ENCODE measurements around the gene FBXL22. TPM values are rescaled to one million over a fixed set of nuclear protein-coding genes. Genes with fewer than 3 reads are reported as not detected.
A peak's percentile ranks its signal among the peaks of the same experiment; 100 is the strongest.

FBXL22 gene
- total RNA-seq, 1 donor from 2014 or later, result 0.63 TPM

DNA sequence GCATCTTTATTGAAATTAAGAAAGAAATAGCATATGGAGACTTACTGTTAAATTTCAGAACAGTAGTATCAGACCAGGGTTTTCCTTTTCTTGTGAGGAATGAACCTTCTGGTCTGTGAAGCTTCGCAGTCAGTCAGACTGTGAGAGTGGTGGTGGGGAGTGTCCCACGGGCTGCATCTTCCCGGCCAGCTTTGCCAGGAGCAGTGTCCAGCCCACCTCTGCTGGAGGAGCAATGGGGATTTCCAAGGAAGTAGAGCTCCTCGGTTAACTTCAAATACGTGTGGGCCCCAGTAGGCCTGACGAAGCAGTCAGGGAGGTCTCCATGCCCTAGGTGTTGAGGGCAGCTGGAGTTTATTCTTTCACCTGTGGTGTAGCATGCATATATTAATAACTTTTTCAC lies 40.9 kb upstream of the FBXL22 start:
- Mint-ChIP-seq H3K9me3 (no peaks in the 10 kb centered on the region), H3K36me3 (peaks cover 22% of the 10 kb centered on the region), H3K4me3 (no peak overlapping the region), H3K27me3 (ENCODE audit: low read depth) (no peaks in the 10 kb centered on the region), H3K27ac (peak overlapping the region; percentile 33), H3K4me1 (peaks cover 39% of the 10 kb centered on the region)
- DNase-seq (ENCODE audit: low spot score in 2 of 2, unreplicated experiment in 2 of 2), result no peak
- TF ChIP-seq, protein P1, sequence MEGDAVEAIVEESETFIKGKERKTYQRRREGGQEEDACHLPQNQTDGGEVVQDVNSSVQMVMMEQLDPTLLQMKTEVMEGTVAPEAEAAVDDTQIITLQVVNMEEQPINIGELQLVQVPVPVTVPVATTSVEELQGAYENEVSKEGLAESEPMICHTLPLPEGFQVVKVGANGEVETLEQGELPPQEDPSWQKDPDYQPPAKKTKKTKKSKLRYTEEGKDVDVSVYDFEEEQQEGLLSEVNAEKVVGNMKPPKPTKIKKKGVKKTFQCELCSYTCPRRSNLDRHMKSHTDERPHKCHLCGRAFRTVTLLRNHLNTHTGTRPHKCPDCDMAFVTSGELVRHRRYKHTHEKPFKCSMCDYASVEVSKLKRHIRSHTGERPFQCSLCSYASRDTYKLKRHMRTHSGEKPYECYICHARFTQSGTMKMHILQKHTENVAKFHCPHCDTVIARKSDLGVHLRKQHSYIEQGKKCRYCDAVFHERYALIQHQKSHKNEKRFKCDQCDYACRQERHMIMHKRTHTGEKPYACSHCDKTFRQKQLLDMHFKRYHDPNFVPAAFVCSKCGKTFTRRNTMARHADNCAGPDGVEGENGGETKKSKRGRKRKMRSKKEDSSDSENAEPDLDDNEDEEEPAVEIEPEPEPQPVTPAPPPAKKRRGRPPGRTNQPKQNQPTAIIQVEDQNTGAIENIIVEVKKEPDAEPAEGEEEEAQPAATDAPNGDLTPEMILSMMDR (IDR thresholded peaks at IDR 0.05; ENCODE audit: unreplicated experiment), result no peak

DNA sequence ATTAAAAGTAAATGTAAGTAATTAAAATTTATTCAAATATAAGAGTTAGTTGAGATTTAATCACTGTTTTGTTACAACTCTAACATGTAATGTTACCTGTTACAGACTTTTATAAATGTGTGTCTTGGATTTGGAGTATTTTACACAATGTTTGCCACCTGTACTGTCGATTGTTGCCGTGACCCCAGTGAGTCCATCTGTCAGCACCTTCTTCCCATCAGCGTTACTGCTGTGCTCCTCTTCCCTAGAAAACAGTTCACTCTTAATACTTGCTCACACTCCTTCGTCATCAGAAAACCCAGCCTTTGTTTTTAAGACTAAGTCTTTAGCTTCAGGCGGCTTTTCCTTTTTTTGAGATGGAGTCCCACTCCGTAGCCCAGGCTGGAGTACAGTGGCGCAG lies 40.5 kb upstream of the FBXL22 start:
- TF ChIP-seq, protein P1 (IDR thresholded peaks at IDR 0.05; ENCODE audit: unreplicated experiment), result no peak
- no peaks in the 10 kb centered on the region for H3K27me3 Mint-ChIP-seq (ENCODE audit: low read depth)
- H3K9me3 Mint-ChIP-seq, result no peaks in the 10 kb centered on the region

DNA sequence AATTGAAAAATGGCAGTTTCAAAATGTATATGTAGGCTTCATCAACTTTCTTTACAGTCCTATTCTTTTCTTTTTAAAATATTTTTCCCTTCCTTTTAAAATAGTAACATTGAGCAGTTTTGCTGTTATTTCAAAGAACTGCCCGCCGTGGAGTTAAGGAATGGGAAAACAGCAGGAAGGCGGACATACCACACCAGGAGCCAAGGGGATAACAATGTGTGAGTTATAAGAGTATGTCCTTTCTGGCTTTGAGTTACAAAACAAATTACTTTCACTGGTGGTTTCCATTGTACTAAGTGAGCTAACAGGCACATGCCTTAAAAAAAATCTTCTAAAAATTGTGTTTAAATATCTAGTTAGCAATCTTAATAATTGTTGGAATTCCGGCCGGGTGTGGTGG lies 37.4 kb upstream of the FBXL22 start:
- Mint-ChIP-seq H3K36me3 (peaks cover 28% of the 10 kb centered on the region), H3K9me3 (no peaks in the 10 kb centered on the region), H3K4me3 (no peak overlapping the region), H3K4me1 (peaks cover 10% of the 10 kb centered on the region), H3K27ac (no peak overlapping the region), H3K27me3 (ENCODE audit: low read depth) (no peaks in the 10 kb centered on the region)
- TF ChIP-seq, protein P1 (IDR thresholded peaks at IDR 0.05; ENCODE audit: unreplicated experiment), result no peak
- DNase-seq (ENCODE audit: low spot score in 2 of 2, unreplicated experiment in 2 of 2), result no peak

More for the DNA sequence above, 40.5 kb upstream of the FBXL22 start:
- H3K36me3 Mint-ChIP-seq, result peaks cover 22% of the 10 kb centered on the region
- DNase-seq (ENCODE audit: low spot score in 2 of 2, unreplicated experiment in 2 of 2), result no peak
- H3K4me1 Mint-ChIP-seq, result peaks cover 38% of the 10 kb centered on the region
- no peak overlapping the region for H3K4me3 Mint-ChIP-seq
- H3K27ac Mint-ChIP-seq, result no peak overlapping the region

DNA sequence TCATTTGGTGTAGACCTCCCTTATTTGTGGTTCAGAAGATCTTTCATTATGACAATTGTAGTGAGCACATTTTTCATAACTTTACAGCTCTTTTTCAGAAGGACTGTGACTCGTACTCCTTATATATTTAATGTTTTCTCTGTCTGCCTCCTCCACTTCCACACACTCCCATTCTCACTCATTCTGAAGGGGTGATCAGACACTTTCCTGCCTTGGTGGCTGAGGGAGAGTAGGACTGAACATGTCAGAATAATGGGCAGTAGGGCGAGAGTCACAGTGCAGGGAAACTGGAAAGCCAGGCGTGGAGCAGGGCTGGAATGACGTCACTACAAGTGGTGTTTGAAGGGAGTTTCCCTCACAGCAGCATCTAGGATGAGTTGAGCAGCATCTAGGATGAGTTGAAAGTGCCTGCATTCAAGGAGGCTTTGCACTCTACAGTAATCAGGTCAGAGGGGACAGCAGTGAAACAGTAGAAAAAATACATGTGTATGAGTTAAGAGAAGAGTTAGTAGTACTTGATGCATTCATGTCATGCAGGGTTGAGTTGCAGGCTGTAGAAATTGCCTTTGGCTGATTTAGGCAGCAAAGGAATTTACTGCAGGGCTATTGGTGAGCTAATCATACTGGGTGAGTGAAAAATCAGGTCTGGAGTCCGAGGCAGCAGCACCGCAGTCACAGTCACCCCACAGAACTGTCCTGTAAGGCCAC lies 36.3 kb upstream of the FBXL22 start:
- H3K27me3 Mint-ChIP-seq (ENCODE audit: low read depth), result no peaks in the 10 kb centered on the region
- peaks cover 31% of the 10 kb centered on the region for H3K36me3 Mint-ChIP-seq
- DNase-seq (ENCODE audit: low spot score in 2 of 2, unreplicated experiment in 2 of 2), result no peak
- no peaks in the 10 kb centered on the region for H3K9me3 Mint-ChIP-seq
- H3K4me3 Mint-ChIP-seq, result no peak overlapping the region
- H3K4me1 Mint-ChIP-seq, result peaks cover 7% of the 10 kb centered on the region
- H3K27ac Mint-ChIP-seq, result no peak overlapping the region
- TF ChIP-seq, protein P1 (IDR thresholded peaks at IDR 0.05; ENCODE audit: unreplicated experiment), result no peak

DNA sequence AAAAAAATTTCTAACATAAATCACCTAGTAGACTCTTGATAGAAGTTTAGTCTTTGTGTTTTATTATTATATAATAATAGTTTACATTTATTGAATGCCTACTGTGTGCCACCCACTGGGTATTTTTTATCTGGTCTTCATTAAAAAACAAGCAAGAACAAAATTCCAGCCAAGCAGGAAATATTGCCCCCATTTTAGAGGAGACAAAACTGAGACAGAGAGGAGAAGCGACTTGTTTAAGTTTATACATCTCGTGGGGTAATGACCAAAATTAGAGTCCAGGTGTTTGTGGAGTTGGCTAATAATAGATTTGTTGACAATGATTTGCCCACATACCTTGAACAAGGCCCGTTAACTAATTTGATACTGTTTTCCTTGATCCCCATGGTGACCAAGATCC lies 33.1 kb upstream of the FBXL22 start:
- Mint-ChIP-seq H3K4me1 (peaks cover 3% of the 10 kb centered on the region), H3K36me3 (peaks cover 28% of the 10 kb centered on the region), H3K9me3 (no peaks in the 10 kb centered on the region), H3K27ac (no peak overlapping the region), H3K27me3 (ENCODE audit: low read depth) (no peaks in the 10 kb centered on the region), H3K4me3 (no peak overlapping the region)
- no peak for DNase-seq (ENCODE audit: low spot score in 2 of 2, unreplicated experiment in 2 of 2)
- TF ChIP-seq, protein P1 (IDR thresholded peaks at IDR 0.05; ENCODE audit: unreplicated experiment), result no peak

Measured in mesothelial cell of epicardium (in vitro differentiated cells).